Astrocyte (in vitro differentiated cells and primary cell): ENCODE data around the gene ANLN. TPM values are rescaled to one million over a fixed set of nuclear protein-coding genes. Genes with fewer than 3 reads are reported as not detected.

Source experiments
- DNase-seq: peaks from one replicate; pipeline ENCODE4 v3.0.0-alpha.2; 2010; ENCODE audit warnings: low read depth
- FAIRE-seq: peaks from 2 replicates; lab custom pipeline; 2011; peaks lifted over from hg19 to GRCh38; lab: Jason Lieb, UNC
- H2AFZ ChIP-seq: 2 replicates; pipeline ENCODE4 v1.6.0; 2012; ENCODE audit warnings: low read depth, low read length, inconsistent platforms
- H3K27ac ChIP-seq: 2 replicates; pipeline ENCODE4 v1.5.1; 2011; ENCODE audit warnings: low read depth, low read length, inconsistent platforms
- H3K27me3 ChIP-seq: 2 replicates; pipeline ENCODE4 v1.6.0; 2011; ENCODE audit warnings: low read length, inconsistent platforms; ENCODE audit not compliant: insufficient read depth
- H3K36me3 ChIP-seq: 2 replicates; pipeline ENCODE4 v1.5.1; 2011; ENCODE audit warnings: low read length, inconsistent platforms; ENCODE audit not compliant: insufficient read depth
- H3K4me1 ChIP-seq: 2 replicates; pipeline ENCODE4 v1.5.1; 2011; ENCODE audit warnings: low read length, inconsistent platforms; ENCODE audit not compliant: insufficient read depth
- H3K4me2 ChIP-seq: 2 replicates; pipeline ENCODE4 v1.6.0; 2012; ENCODE audit warnings: low read length, inconsistent platforms
- H3K4me3 ChIP-seq: 2 replicates; pipeline ENCODE4 v1.5.1; 2011; ENCODE audit warnings: low read depth, mild to moderate bottlenecking, low read length, inconsistent platforms; ENCODE audit not compliant: insufficient read depth
- H3K79me2 ChIP-seq: 2 replicates; pipeline ENCODE4 v1.6.0; 2012; ENCODE audit warnings: mild to moderate bottlenecking, low read length, inconsistent platforms; ENCODE audit not compliant: insufficient read depth
- H3K9ac ChIP-seq: 2 replicates; pipeline ENCODE4 v1.6.0; 2012; ENCODE audit warnings: mild to moderate bottlenecking, low read length, inconsistent platforms
- H3K9me3 ChIP-seq: 2 replicates; pipeline ENCODE4 v1.5.1; 2012; ENCODE audit warnings: low read depth, mild to moderate bottlenecking, low read length, inconsistent platforms; ENCODE audit not compliant: insufficient read depth
- H4K20me1 ChIP-seq: 2 replicates; pipeline ENCODE4 v1.6.0; 2012; ENCODE audit warnings: low read length, inconsistent platforms; ENCODE audit not compliant: insufficient read depth
- H3K27ac Mint-ChIP-seq: one replicate; pipeline ENCODE4 v1.8.0; 2021; ENCODE audit warnings: mild to moderate bottlenecking, mixed read lengths; ENCODE audit not compliant: unreplicated experiment
- H3K27me3 Mint-ChIP-seq: one replicate; pipeline ENCODE4 v1.8.0; 2021; ENCODE audit warnings: low read depth, mixed read lengths; ENCODE audit not compliant: unreplicated experiment
- H3K36me3 Mint-ChIP-seq: one replicate; pipeline ENCODE4 v1.8.0; 2021; ENCODE audit warnings: low read depth, mixed read lengths; ENCODE audit not compliant: unreplicated experiment
- H3K4me1 Mint-ChIP-seq: one replicate; pipeline ENCODE4 v1.8.0; 2021; ENCODE audit warnings: low read depth, mixed read lengths; ENCODE audit not compliant: unreplicated experiment
- H3K4me3 Mint-ChIP-seq: one replicate; pipeline ENCODE4 v1.8.0; 2021; ENCODE audit warnings: mild to moderate bottlenecking, moderate library complexity, mixed read lengths; ENCODE audit not compliant: unreplicated experiment
- H3K9me3 Mint-ChIP-seq: one replicate; pipeline ENCODE4 v1.8.0; 2021; ENCODE audit warnings: mild to moderate bottlenecking, mixed read lengths; ENCODE audit not compliant: unreplicated experiment
- EZH2 ChIP-seq: IDR thresholded peaks from 2 replicates; pipeline ENCODE4 v1.6.1; 2012; ENCODE audit warnings: mild to moderate bottlenecking, low read length, inconsistent platforms; ENCODE audit not compliant: insufficient read depth
- total RNA-seq: library from RNA; stranded (reverse); gene quantifications from 2 replicates; pipeline ENCODE4 v1.2.1, GENCODE V29; 2021
- TF ChIP-seq, protein P1 (sequence below): IDR thresholded peaks from 2 replicates; pipeline ENCODE4 v1.5.1; 2011; ENCODE audit warnings: low read depth, mild to moderate bottlenecking, inconsistent platforms, low read length, moderate library complexity; ENCODE audit not compliant: insufficient read depth

The ANLN gene
- total RNA-seq, 1 donor from 2014 or later = 20.4 TPM

DNA sequence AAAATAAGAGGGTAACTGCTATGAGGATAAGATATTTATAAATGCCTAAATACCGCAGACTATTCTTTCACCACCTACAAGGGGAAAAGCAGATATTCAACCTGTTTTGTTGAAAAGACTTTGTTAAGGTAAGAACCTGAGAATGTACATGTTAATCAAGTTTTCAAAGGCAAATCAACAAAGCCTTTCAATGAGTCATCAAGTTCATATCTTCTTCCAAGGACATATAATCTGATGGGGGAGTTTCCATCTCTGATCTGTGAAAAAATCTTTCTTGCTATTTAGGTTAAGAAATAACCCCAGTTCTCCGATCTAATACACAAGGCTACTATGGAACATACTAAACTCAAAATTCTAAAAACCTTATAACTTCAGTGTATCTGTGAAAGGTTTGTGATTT, 40.0 kb upstream of the ANLN start:
- no peak overlapping the region for H3K4me2 ChIP-seq
- H3K27ac ChIP-seq = no peak overlapping the region
- Mint-ChIP-seq H3K9me3 (no peaks in the 10 kb centered on the region), H3K27ac (no peak overlapping the region), H3K4me3 (no peak overlapping the region), H3K27me3 (no peaks in the 10 kb centered on the region), H3K36me3 (no peaks in the 10 kb centered on the region), H3K4me1 (peaks cover 7% of the 10 kb centered on the region)
- H3K27me3 ChIP-seq = no peaks in the 10 kb centered on the region
- no peaks in the 10 kb centered on the region for H3K79me2 ChIP-seq
- FAIRE-seq (no peak), DNase-seq (no peak)
- no peak overlapping the region for H3K4me3 ChIP-seq
- no peaks in the 10 kb centered on the region for H4K20me1 ChIP-seq
- no peak overlapping the region for H3K9ac ChIP-seq
- H3K36me3 ChIP-seq = no peaks in the 10 kb centered on the region
- no peaks in the 10 kb centered on the region for H3K4me1 ChIP-seq
- no peak overlapping the region for H2AFZ ChIP-seq
- H3K9me3 ChIP-seq = no peaks in the 10 kb centered on the region
- no peak for TF ChIP-seq EZH2
- TF ChIP-seq, protein P1, sequence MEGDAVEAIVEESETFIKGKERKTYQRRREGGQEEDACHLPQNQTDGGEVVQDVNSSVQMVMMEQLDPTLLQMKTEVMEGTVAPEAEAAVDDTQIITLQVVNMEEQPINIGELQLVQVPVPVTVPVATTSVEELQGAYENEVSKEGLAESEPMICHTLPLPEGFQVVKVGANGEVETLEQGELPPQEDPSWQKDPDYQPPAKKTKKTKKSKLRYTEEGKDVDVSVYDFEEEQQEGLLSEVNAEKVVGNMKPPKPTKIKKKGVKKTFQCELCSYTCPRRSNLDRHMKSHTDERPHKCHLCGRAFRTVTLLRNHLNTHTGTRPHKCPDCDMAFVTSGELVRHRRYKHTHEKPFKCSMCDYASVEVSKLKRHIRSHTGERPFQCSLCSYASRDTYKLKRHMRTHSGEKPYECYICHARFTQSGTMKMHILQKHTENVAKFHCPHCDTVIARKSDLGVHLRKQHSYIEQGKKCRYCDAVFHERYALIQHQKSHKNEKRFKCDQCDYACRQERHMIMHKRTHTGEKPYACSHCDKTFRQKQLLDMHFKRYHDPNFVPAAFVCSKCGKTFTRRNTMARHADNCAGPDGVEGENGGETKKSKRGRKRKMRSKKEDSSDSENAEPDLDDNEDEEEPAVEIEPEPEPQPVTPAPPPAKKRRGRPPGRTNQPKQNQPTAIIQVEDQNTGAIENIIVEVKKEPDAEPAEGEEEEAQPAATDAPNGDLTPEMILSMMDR = no peak

DNA sequence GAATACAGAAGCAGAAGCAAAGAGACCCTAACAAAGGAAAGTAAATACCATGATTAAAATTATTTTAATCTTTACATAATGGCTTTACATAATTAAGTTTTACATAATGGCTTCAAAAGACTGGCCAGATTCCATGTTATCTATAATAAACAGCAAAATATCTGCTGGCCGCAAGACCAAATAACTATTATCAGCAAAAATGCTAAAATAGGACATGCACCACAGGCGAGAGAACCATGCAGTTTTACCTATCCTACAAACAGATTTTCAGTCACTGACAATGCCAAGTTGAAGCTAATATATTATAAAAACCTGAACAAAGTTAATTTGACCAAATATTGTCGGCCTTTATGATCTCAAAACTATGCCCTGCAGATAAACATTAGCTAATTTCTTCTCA, 34.2 kb upstream of the ANLN start:
- H4K20me1 ChIP-seq = no peaks in the 10 kb centered on the region
- H3K27me3 Mint-ChIP-seq = peaks cover 1% of the 10 kb centered on the region
- H3K4me3 ChIP-seq = no peak overlapping the region
- no peaks in the 10 kb centered on the region for H3K9me3 ChIP-seq
- no peak for DNase-seq
- no peak overlapping the region for H3K9ac ChIP-seq
- H3K27ac Mint-ChIP-seq = no peak overlapping the region
- H3K4me1 ChIP-seq = no peaks in the 10 kb centered on the region
- no peaks in the 10 kb centered on the region for H3K36me3 Mint-ChIP-seq
- H2AFZ ChIP-seq = no peak overlapping the region
- no peaks in the 10 kb centered on the region for H3K27me3 ChIP-seq
- H3K9me3 Mint-ChIP-seq = no peaks in the 10 kb centered on the region
- no peak overlapping the region for H3K4me2 ChIP-seq
- H3K4me1 Mint-ChIP-seq = no peaks in the 10 kb centered on the region
- H3K36me3 ChIP-seq = no peaks in the 10 kb centered on the region
- no peaks in the 10 kb centered on the region for H3K79me2 ChIP-seq
- no peak overlapping the region for H3K27ac ChIP-seq
- TF ChIP-seq, protein P1 = no peak
- TF ChIP-seq EZH2 = no peak
- no peak overlapping the region for H3K4me3 Mint-ChIP-seq
- no peak for FAIRE-seq

DNA sequence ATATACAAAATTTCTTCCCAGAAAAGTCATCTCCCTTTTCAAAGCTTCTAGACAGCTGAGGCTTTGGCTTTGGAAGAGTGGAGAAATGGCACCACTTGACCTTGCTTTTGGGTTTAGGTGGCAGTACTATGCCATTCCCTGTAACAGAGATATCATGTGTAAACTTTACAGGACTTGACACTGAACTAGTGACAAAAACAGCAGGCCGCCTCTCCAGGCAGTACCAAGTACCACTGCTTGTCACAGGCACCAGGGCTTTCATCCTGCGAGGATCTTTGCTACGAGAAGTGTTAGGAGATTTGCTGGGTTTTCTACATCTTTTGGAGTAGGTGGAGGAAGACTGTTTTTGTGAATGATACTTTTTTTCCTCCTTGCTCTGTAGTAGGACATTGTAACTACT, 32.6 kb upstream of the ANLN start:
- Mint-ChIP-seq H3K27ac (no peak overlapping the region), H3K36me3 (no peaks in the 10 kb centered on the region), H3K4me3 (no peak overlapping the region), H3K27me3 (peaks cover 2% of the 10 kb centered on the region), H3K9me3 (no peaks in the 10 kb centered on the region), H3K4me1 (no peaks in the 10 kb centered on the region)
- no peaks in the 10 kb centered on the region for H3K9me3 ChIP-seq
- H3K9ac ChIP-seq = no peak overlapping the region
- H2AFZ ChIP-seq = no peak overlapping the region
- no peak overlapping the region for H3K4me2 ChIP-seq
- H3K79me2 ChIP-seq = no peaks in the 10 kb centered on the region
- H3K27me3 ChIP-seq = no peaks in the 10 kb centered on the region
- H3K36me3 ChIP-seq = no peaks in the 10 kb centered on the region
- no peak for FAIRE-seq
- DNase-seq = no peak
- H3K4me1 ChIP-seq = no peaks in the 10 kb centered on the region
- no peaks in the 10 kb centered on the region for H4K20me1 ChIP-seq
- TF ChIP-seq, protein P1 = no peak
- no peak for TF ChIP-seq EZH2
- no peak overlapping the region for H3K27ac ChIP-seq
- H3K4me3 ChIP-seq = no peak overlapping the region
